GM12873 (cell line): Measurements from ENCODE around the gene CNTD1.

Experiments
- TF ChIP-seq, protein P1 (sequence below): IDR thresholded peaks from 2 replicates; pipeline ENCODE4 v1.5.1; 2012; ENCODE audit warnings: low read depth, mild to moderate bottlenecking, moderate library complexity, low read length, control low read depth; ENCODE audit not compliant: insufficient read depth; ENCODE audit errors: missing control alignments

Gene CNTD1

DNA sequence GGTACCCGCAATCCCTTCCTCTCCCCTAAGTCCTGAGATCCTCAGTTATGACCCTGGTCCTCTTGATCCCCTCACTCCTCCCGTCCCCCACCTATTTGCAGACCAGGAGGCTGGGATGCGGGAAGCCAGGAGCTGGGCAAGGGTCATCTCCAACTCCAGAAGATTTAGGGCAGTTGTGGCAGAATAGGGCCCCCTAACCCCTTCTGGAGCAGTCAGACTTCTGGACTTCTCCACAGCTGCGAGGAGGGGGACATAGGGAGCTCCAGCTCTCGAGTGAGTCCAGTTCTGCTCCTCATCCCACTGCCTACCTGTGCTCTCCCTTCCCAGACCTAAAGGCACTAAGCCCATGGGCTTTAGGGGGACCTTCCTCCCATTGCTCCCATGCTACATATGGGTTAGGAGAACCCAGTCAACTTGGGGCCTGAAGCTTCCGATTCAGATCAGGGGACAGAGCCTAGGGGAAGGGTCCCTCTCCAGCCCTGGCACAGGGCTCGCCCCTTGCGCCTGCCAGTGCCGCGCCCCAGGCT is 17.0 kb upstream of the CNTD1 start:
- TF ChIP-seq, protein P1, sequence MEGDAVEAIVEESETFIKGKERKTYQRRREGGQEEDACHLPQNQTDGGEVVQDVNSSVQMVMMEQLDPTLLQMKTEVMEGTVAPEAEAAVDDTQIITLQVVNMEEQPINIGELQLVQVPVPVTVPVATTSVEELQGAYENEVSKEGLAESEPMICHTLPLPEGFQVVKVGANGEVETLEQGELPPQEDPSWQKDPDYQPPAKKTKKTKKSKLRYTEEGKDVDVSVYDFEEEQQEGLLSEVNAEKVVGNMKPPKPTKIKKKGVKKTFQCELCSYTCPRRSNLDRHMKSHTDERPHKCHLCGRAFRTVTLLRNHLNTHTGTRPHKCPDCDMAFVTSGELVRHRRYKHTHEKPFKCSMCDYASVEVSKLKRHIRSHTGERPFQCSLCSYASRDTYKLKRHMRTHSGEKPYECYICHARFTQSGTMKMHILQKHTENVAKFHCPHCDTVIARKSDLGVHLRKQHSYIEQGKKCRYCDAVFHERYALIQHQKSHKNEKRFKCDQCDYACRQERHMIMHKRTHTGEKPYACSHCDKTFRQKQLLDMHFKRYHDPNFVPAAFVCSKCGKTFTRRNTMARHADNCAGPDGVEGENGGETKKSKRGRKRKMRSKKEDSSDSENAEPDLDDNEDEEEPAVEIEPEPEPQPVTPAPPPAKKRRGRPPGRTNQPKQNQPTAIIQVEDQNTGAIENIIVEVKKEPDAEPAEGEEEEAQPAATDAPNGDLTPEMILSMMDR, result no peak

DNA sequence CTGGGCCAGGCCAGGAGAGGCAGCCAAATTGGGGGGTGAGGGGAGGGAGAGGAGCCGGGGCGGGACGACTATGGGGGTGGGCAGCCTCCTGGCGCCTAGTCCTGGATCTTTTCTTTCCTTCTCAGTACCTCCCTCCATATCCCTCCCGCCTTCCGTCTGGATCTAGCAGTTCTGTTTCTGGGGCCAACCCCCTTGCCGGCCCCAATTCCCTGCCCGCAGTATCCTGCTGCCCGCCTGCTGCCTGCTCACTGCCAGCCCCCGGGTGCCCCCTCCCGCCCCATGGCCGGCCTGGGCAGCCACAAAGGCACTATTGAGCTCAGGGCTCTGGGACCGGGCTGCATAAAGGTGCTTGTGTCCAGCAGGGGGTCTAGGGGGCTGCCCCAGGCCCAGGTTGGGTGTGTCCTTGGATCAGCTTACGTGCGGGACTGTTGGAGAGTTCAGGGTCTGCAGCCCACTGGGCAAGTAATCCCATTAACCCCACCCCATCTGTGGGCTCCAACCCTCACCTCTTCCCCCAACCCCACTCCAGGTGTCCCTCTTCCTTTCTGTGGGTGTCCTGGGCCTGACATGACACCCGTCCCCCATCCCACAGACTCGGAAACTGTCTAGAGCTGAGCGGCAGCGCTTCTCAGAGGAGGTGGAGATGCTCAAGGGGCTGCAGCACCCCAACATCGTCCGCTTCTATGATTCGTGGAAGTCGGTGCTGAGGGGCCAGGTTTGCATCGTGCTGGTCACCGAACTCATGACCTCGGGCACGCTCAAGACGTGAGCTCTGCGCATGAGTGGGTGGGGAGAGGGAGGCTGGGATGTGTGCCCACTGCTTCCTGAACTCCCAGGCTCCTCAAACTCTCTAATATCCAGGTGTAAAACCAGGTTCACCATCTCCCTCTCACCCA is 16.2 kb upstream of the CNTD1 start:
- TF ChIP-seq, protein P1, result no peak

DNA sequence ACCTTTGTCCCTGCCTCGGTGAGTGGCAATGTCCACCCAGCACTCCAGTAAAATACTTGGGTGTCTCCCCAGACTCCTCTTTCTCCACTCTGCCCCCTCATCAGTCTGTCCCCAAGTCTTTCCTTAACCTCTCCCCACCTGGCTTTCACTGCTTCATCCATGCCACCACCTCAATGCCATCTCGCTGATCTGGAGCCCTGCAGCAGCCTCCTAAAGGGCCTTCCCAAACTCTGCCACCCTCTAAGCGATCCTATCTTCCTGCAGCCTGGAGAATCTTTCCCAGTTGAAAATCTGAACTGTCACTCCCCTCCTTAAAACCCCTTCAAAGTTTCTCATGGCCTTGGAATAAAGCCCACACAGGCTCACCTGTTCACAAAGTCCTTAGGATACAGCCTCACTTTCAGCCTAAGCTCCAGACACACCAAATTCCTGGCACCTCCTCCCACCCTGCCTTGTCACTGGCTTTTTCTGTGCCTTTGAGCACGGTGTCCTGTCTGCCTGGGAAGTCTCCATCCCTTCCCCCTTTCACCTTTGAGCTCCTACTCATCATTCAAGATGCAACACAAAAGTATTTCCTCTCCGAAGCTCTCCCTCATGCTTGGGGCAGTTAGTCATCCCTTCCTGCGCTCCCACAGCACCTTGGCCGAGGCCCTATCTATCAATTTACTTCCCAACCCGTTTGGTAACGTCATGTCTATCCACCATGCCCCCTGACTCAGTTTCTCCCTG is 15.4 kb upstream of the CNTD1 start:
- TF ChIP-seq, protein P1, result no peak

- TF ChIP-seq, protein P1, result no peak
These were observed 14.9 kb upstream of the CNTD1 start for GRCh38 chr17:42783791-42784138.

GRCh38 chr17:42784409-42784808 is 14.3 kb upstream of the CNTD1 start:
- TF ChIP-seq, protein P1, result no peak

GRCh38 chr17:42784811-42785592 is 13.7 kb upstream of the CNTD1 start:
- TF ChIP-seq, protein P1, result no peak

GRCh38 chr17:42787266-42787665 is 11.4 kb upstream of the CNTD1 start:
- TF ChIP-seq, protein P1, result no peak
